RWPE2 (cell line): ENCODE results near the gene PARD6B.

Experiments
- ATAC-seq: fragments of 200-7000 bp; cut with Tn5 transposase; 3 replicates; pipeline ENCODE4 v1.9.1; 2021; ENCODE audit warnings: low read depth
- DNase-seq: peaks from one replicate; pipeline ENCODE4 v3.0.0-alpha.2; 2020; ENCODE audit warnings: low spot score
- H3K27ac ChIP-seq: fragments of 450-650 bp; 2 replicates; pipeline ENCODE4 v1.5.1; 2017; ENCODE audit warnings: mild to moderate bottlenecking; ENCODE audit not compliant: poor library complexity, severe bottlenecking
- H3K27me3 ChIP-seq: fragments of 250-450 bp; sonication (Bioruptor Pico); 2 replicates; pipeline ENCODE4 v1.5.1; 2021; ENCODE audit warnings: mild to moderate bottlenecking, moderate library complexity; ENCODE audit not compliant: insufficient read depth, poor library complexity, severe bottlenecking
- H3K36me3 ChIP-seq: fragments of 250-450 bp; sonication (Bioruptor Pico); 2 replicates; pipeline ENCODE4 v1.5.1; 2020; ENCODE audit warnings: low read depth, mild to moderate bottlenecking, moderate library complexity
- H3K4me1 ChIP-seq: fragments of 250-450 bp; sonication (Bioruptor Pico); 2 replicates; pipeline ENCODE4 v1.5.1; 2021; ENCODE audit warnings: mild to moderate bottlenecking, moderate library complexity; ENCODE audit not compliant: insufficient read depth, poor library complexity, severe bottlenecking
- H3K4me3 ChIP-seq: fragments of 250-450 bp; sonication (Bioruptor Pico); 2 replicates; pipeline ENCODE4 v1.5.1; 2021; ENCODE audit warnings: mild to moderate bottlenecking, moderate library complexity; ENCODE audit not compliant: severe bottlenecking
- H3K9me3 ChIP-seq: fragments of 250-450 bp; sonication (Bioruptor Pico); 2 replicates; pipeline ENCODE4 v1.5.1; 2021; ENCODE audit warnings: mild to moderate bottlenecking, moderate library complexity; ENCODE audit not compliant: severe bottlenecking
- CTCF ChIP-seq: fragments of 450-650 bp; IDR thresholded peaks from one replicate; pipeline ENCODE4 v1.5.1; 2017; ENCODE audit warnings: mild to moderate bottlenecking, moderate library complexity; ENCODE audit not compliant: poor library complexity, severe bottlenecking

PARD6B gene

GRCh38 chr20:50724851-50725723 is 6.3 kb upstream of the PARD6B start:
- H3K27ac ChIP-seq, result peak overlapping the region; percentile 59
- no peaks in the 10 kb centered on the region for H3K27me3 ChIP-seq
- H3K4me3 ChIP-seq, result no peak overlapping the region
- DNase-seq, result peak; percentile 99
- H3K4me1 ChIP-seq, result peaks cover 37% of the 10 kb centered on the region
- peak; percentile 85 for ATAC-seq
- no peaks in the 10 kb centered on the region for H3K36me3 ChIP-seq
- H3K9me3 ChIP-seq, result no peaks in the 10 kb centered on the region
- TF ChIP-seq CTCF, result no peak

GRCh38 chr20:50725724-50726005 is 5.7 kb upstream of the PARD6B start:
- DNase-seq (peak; percentile 57), ATAC-seq (no peak)
- Histone ChIP-seq H3K27me3 (no peaks in the 10 kb centered on the region), H3K4me3 (no peak overlapping the region), H3K27ac (peak overlapping the region; percentile 59), H3K4me1 (peaks cover 40% of the 10 kb centered on the region), H3K9me3 (no peaks in the 10 kb centered on the region), H3K36me3 (no peaks in the 10 kb centered on the region)
- TF ChIP-seq CTCF, result no peak

- no peak for DNase-seq
- H3K27ac ChIP-seq, result peak overlapping the region; percentile 94
- no peaks in the 10 kb centered on the region for H3K27me3 ChIP-seq
- no peaks in the 10 kb centered on the region for H3K9me3 ChIP-seq
- ATAC-seq, result no peak
- no peaks in the 10 kb centered on the region for H3K36me3 ChIP-seq
- no peak for TF ChIP-seq CTCF
- peaks cover 40% of the 10 kb centered on the region for H3K4me1 ChIP-seq
- H3K4me3 ChIP-seq, result no peak overlapping the region
Observed at GRCh38 chr20:50726955-50727791, 4.2 kb upstream of the PARD6B start.

GRCh38 chr20:50727792-50728485 is 3.4 kb upstream of the PARD6B start:
- no peak for ATAC-seq
- Histone ChIP-seq H3K36me3 (peaks cover 6% of the 10 kb centered on the region; the same call in 1 of the 2 replicates), H3K4me3 (no peak overlapping the region), H3K27ac (peak overlapping the region; percentile 94), H3K27me3 (no peaks in the 10 kb centered on the region), H3K9me3 (no peaks in the 10 kb centered on the region), H3K4me1 (peaks cover 45% of the 10 kb centered on the region)
- TF ChIP-seq CTCF, result no peak
- peak; percentile 32 for DNase-seq
